ENCODE results near the gene WNK2.

WNK2 gene

DNA sequence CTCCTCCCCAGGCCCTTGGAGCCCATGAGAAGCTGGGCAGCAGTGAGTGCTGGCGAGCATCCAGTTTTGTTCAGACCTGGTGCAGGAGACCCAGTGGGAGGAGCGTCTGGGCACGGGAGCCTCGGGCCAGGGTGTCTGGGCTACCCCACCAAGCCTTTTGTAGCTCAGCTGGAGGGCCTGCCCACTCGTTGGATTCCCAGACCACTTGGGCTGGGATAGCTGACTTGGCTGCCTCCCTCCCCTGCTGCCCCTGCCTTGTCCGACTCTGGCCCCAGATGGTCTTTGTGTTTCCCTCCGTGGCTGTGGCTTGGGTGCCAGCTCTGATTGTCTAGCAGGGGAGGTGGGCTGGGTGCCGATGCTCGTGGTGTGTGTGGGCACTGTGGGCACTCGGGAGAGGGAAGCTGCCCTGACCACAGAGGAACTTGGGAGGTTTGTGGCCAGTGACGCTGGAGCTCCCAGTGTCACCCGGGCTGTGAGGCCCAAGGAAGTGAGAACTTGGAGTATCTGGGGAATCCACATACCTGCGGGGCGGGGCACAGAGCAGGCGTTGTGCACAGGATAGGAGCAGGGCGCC lies 47.3 kb downstream of the WNK2 start:
- TF ChIP-seq, protein P1, sequence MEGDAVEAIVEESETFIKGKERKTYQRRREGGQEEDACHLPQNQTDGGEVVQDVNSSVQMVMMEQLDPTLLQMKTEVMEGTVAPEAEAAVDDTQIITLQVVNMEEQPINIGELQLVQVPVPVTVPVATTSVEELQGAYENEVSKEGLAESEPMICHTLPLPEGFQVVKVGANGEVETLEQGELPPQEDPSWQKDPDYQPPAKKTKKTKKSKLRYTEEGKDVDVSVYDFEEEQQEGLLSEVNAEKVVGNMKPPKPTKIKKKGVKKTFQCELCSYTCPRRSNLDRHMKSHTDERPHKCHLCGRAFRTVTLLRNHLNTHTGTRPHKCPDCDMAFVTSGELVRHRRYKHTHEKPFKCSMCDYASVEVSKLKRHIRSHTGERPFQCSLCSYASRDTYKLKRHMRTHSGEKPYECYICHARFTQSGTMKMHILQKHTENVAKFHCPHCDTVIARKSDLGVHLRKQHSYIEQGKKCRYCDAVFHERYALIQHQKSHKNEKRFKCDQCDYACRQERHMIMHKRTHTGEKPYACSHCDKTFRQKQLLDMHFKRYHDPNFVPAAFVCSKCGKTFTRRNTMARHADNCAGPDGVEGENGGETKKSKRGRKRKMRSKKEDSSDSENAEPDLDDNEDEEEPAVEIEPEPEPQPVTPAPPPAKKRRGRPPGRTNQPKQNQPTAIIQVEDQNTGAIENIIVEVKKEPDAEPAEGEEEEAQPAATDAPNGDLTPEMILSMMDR (IDR thresholded peaks at IDR 0.05; ENCODE audit: poor library complexity, severe bottlenecking), result no peak
- no peaks in the 10 kb centered on the region for H3K36me3 ChIP-seq (ENCODE audit: low read depth)
- peak; percentile 29; the same call in 1 of the 3 replicates for ATAC-seq (ENCODE audit: low read depth)
- H3K4me3 ChIP-seq (ENCODE audit: severe bottlenecking), result no peak overlapping the region
- no peaks in the 10 kb centered on the region for H3K4me1 ChIP-seq (ENCODE audit: insufficient read depth, poor library complexity, severe bottlenecking)
- H3K27ac ChIP-seq (ENCODE audit: poor library complexity, severe bottlenecking), result no peak overlapping the region
- H3K27me3 ChIP-seq (ENCODE audit: insufficient read depth, poor library complexity, severe bottlenecking), result no peaks in the 10 kb centered on the region
- no peak for DNase-seq (ENCODE audit: low spot score)
- no peaks in the 10 kb centered on the region for H3K9me3 ChIP-seq (ENCODE audit: severe bottlenecking)

DNA sequence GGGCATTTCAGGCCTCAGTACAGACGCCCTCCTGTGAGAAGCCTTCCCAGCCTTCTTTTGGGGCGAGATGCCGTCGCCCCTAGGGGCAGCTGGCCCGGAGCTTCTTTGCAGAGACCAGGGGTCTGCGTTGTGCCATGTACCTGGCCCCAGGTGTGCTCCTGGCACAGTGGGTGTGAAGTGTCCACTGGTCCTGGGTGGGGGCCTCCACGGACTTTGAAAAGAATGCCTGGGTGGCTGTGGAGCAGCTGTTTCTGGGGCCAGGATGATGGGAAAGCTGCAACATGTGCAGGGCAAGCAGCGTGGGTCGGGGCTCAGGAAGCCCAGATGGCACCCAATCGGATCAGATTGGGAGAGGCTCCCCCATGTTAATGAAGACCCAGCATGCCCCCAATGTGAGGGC lies 47.8 kb downstream of the WNK2 start:
- DNase-seq (ENCODE audit: low spot score) (no peak), ATAC-seq (ENCODE audit: low read depth) (no peak)
- Histone ChIP-seq H3K4me3 (ENCODE audit: severe bottlenecking) (no peak overlapping the region), H3K9me3 (ENCODE audit: severe bottlenecking) (no peaks in the 10 kb centered on the region), H3K27me3 (ENCODE audit: insufficient read depth, poor library complexity, severe bottlenecking) (no peaks in the 10 kb centered on the region), H3K36me3 (ENCODE audit: low read depth) (no peaks in the 10 kb centered on the region), H3K27ac (ENCODE audit: poor library complexity, severe bottlenecking) (no peak overlapping the region), H3K4me1 (ENCODE audit: insufficient read depth, poor library complexity, severe bottlenecking) (no peaks in the 10 kb centered on the region)
- TF ChIP-seq, protein P1 (IDR thresholded peaks at IDR 0.05; ENCODE audit: poor library complexity, severe bottlenecking), result no peak

DNA sequence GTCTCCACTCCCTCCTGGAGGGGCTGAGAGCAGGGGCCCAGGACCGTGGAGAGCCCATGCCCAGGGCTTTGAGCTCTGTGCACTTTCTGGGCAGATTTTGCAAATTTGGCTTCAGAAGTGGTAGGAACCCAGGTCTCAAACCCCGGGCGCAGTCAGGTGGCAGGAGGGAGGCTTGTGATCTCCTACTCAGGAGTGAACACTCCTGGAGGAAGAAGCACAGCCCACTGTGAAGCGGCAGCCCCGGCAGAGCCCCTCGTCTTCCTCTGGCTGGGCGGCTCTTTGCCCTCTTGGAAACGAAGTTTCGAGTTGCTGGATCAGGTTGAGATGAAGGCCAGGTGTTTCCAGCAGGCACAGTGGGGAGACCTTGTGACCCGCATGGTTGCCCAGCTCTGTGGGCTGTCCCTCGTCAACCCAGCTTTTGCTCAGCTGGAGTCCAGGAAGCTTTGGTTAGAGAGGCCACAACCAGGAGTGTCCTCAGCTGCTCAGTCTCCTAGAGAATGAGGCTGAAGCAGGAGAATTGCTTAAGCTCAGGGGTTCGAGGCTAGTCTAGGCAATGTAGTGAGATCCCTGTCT lies 48.5 kb downstream of the WNK2 start:
- no peak for DNase-seq (ENCODE audit: low spot score)
- Histone ChIP-seq H3K4me1 (ENCODE audit: insufficient read depth, poor library complexity, severe bottlenecking) (no peaks in the 10 kb centered on the region), H3K27me3 (ENCODE audit: insufficient read depth, poor library complexity, severe bottlenecking) (no peaks in the 10 kb centered on the region), H3K27ac (ENCODE audit: poor library complexity, severe bottlenecking) (no peak overlapping the region), H3K9me3 (ENCODE audit: severe bottlenecking) (no peaks in the 10 kb centered on the region), H3K36me3 (ENCODE audit: low read depth) (no peaks in the 10 kb centered on the region), H3K4me3 (ENCODE audit: severe bottlenecking) (no peak overlapping the region)
- TF ChIP-seq, protein P1 (IDR thresholded peaks at IDR 0.05; ENCODE audit: poor library complexity, severe bottlenecking), result no peak
- no peak for ATAC-seq (ENCODE audit: low read depth)

DNA sequence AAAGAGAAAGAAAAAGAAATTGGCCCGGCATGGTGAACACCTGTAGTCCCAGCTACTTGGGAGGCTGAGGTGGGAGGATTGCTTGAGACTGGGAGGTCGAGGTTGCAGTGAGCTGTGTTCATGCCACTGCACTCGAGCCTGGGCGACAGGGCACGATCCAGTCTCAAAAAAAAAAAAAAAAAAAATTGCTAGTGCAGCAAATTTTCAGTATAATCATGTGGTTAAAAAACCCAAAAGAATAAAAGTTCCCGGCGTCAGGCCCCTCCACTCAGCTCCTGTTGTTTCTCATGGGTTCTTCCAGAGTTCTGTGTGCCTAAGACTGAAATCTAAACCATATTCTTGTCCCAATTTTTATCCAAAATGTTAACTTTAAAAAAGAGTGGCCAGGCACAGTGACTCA lies 49.1 kb downstream of the WNK2 start:
- Histone ChIP-seq H3K27ac (ENCODE audit: poor library complexity, severe bottlenecking) (no peak overlapping the region), H3K27me3 (ENCODE audit: insufficient read depth, poor library complexity, severe bottlenecking) (no peaks in the 10 kb centered on the region), H3K4me1 (ENCODE audit: insufficient read depth, poor library complexity, severe bottlenecking) (no peaks in the 10 kb centered on the region), H3K36me3 (ENCODE audit: low read depth) (no peaks in the 10 kb centered on the region), H3K9me3 (ENCODE audit: severe bottlenecking) (no peaks in the 10 kb centered on the region), H3K4me3 (ENCODE audit: severe bottlenecking) (no peak overlapping the region)
- TF ChIP-seq, protein P1 (IDR thresholded peaks at IDR 0.05; ENCODE audit: poor library complexity, severe bottlenecking), result no peak
- DNase-seq (ENCODE audit: low spot score) (no peak), ATAC-seq (ENCODE audit: low read depth) (no peak)

DNA sequence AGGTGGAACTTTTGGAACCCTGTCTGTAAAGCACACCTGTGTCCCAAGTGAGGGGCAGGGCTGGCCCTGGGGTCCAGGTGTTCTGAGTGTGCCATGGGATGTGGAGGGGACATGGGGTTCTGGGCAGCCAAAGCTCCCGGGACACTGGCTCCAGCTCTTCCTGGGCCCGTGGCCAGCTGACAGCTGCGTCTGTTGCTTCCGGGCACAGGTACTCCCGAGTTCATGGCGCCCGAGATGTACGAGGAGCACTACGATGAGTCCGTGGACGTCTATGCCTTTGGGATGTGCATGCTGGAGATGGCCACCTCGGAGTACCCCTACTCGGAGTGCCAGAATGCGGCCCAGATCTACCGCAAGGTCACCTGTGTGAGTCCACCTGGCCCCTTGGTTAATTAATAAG lies 50.7 kb downstream of the WNK2 start:
- TF ChIP-seq, protein P1 (IDR thresholded peaks at IDR 0.05; ENCODE audit: poor library complexity, severe bottlenecking), result no peak
- Histone ChIP-seq H3K9me3 (ENCODE audit: severe bottlenecking) (no peaks in the 10 kb centered on the region), H3K4me3 (ENCODE audit: severe bottlenecking) (no peak overlapping the region), H3K4me1 (ENCODE audit: insufficient read depth, poor library complexity, severe bottlenecking) (no peaks in the 10 kb centered on the region), H3K27me3 (ENCODE audit: insufficient read depth, poor library complexity, severe bottlenecking) (no peaks in the 10 kb centered on the region), H3K36me3 (ENCODE audit: low read depth) (no peaks in the 10 kb centered on the region), H3K27ac (ENCODE audit: poor library complexity, severe bottlenecking) (no peak overlapping the region)
- no peak for DNase-seq (ENCODE audit: low spot score)
- ATAC-seq (ENCODE audit: low read depth), result no peak
